ENCODE results near the gene HAPLN3.

The HAPLN3 gene

GRCh38 chr15:88832820-88833730 is 62.3 kb downstream of the HAPLN3 start:
- no peak for DNase-seq (ENCODE audit: low read depth in 2 of 2, low spot score in 1 of 2)

- DNase-seq (ENCODE audit: low read depth in 2 of 2, low spot score in 1 of 2), result no peak
Measured at GRCh38 chr15:88830016-88830415, 65.3 kb downstream of the HAPLN3 start.

- DNase-seq (ENCODE audit: low read depth in 2 of 2, low spot score in 1 of 2), result no peak
Measured at GRCh38 chr15:88828791-88829190, 66.6 kb downstream of the HAPLN3 start.

All from stimulated activated CD8-positive, alpha-beta memory T cell treated with anti-CD3 and anti-CD28 coated beads, Interleukin-4, amount 100 ng/mL, for 4 hours (primary cell).